Right cardiac atrium (tissue), 5 donors: ENCODE measurements around the gene TSPAN9. TPM values are rescaled to one million over a fixed set of nuclear protein-coding genes. Genes with fewer than 3 reads are reported as not detected.

Experiments used
- ATAC-seq, 2 donors: fragments of 200-7000 bp; cut with Tn5 transposase; one replicate each; pipeline versions ENCODE4 v1.8.0 to v1.9.1; 2020; ENCODE audit warnings: moderate library complexity in 2 of 2, mild to moderate bottlenecking in 1 of 2
- DNase-seq, 3 donors: peaks; one replicate each; pipeline ENCODE4 v3.0.0-alpha.2; 2020
- H3K27ac ChIP-seq: one replicate; pipeline ENCODE4 v1.5.1; 2013; ENCODE audit warnings: mild to moderate bottlenecking, low read length, control low read depth, moderate library complexity
- H3K27me3 ChIP-seq: one replicate; pipeline ENCODE4 v1.6.1; 2013; ENCODE audit not compliant: control insufficient read depth, insufficient read depth
- H3K4me1 ChIP-seq: one replicate; pipeline ENCODE4 v1.6.1; 2013; ENCODE audit warnings: low read length; ENCODE audit not compliant: control insufficient read depth, insufficient read depth
- H3K4me3 ChIP-seq: one replicate; pipeline ENCODE4 v1.5.1; 2013; ENCODE audit warnings: low read length, control low read depth
- H3K9me3 ChIP-seq: one replicate; pipeline ENCODE4 v1.6.1; 2013; ENCODE audit warnings: low read length; ENCODE audit not compliant: control insufficient read depth
- WGBS: extraction: QIAGEN DNeasy Blood & Tissue Kit; methylation state at CpG from one replicate; pipeline ENCODE4 v1.1.7; 2013; 5-methylcytosine and 5-hydroxymethylcytosine counted together
- intact Hi-C, 4 donors: fragments of 100-400 bp; cut with DNase I; formaldehyde crosslinking; loops; one replicate each; pipeline versions ENCODE4 v1.11.0 to v1.14.0; 2022 to 2023
- long read RNA-seq, 4 donors: library from polyadenylated mRNA; unstranded; transcript quantifications; one replicate each; pipeline ENCODE4 v2.0.0, GENCODE V29; 2020 to 2021
- polyA plus RNA-seq: library from polyadenylated mRNA; stranded (reverse); fragments of 200-250 nt; gene quantifications from one replicate; pipeline ENCODE4 v1.2.3, GENCODE V29; 2013
- total RNA-seq, 4 donors: library from RNA; stranded (reverse); fragmentation: NEBNext Ultra II Directional; extraction: Animal tissue kit (Norgen Biotek cat#: 25700); gene quantifications; one replicate each; pipeline ENCODE4 v1.2.1, GENCODE V29; 2021
- donor health status: healthy with polysubstance abuse.
- donor health status: DM: no; HTN: yes; CAD: no.
- donor health status: DM: no; HTN: no; CAD: no.
- donor health status: DM: no; HTN: yes; CAD: no; lungs with severe emphysema.
- donor health status: DM: yes; HTN: yes; CAD: no.

TSPAN9 gene
- 100 to 1,000 TPM; 151 to 184 (median 172) TPM for total RNA-seq
- polyA plus RNA-seq = 121 TPM
- long read RNA-seq, donor 1, full-length matches to known transcripts = 7 of 62 reads
- long read RNA-seq, donor 1, partial matches to known transcripts = 30 of 62 reads
- long read RNA-seq, donor 1, other reads (novel, unspliced or antisense) = 25 of 62 reads
- long read RNA-seq, donor 2, full-length matches to known transcripts = 11 of 46 reads
- long read RNA-seq, donor 2, partial matches to known transcripts = 18 of 46 reads
- long read RNA-seq, donor 2, other reads (novel, unspliced or antisense) = 17 of 46 reads
- long read RNA-seq, donor 3, full-length matches to known transcripts = 30 of 72 reads
- long read RNA-seq, donor 3, partial matches to known transcripts = 4 of 72 reads
- long read RNA-seq, donor 3, other reads (novel, unspliced or antisense) = 38 of 72 reads
- long read RNA-seq, donor 4, full-length matches to known transcripts = 4 of 43 reads
- long read RNA-seq, donor 4, partial matches to known transcripts = 21 of 43 reads
- long read RNA-seq, donor 4, other reads (novel, unspliced or antisense) = 18 of 43 reads

- Histone ChIP-seq H3K4me1 (peaks cover 11% of the 10 kb centered on the region), H3K9me3 (no peaks in the 10 kb centered on the region)
- intact Hi-C loops = loop anchor here (5.0 to 10.0 kb wide), 3 partner anchors 45 to 128 kb away; no protein-coding TSS in a partner anchor
These were observed at the start of gene TSPAN9 for GRCh38 chr12:3076730-3077571. TSS of gene TSPAN9 (plus strand) at chr12:3077379. CDS start at chr12:3201194, 123,815 bp downstream.

GRCh38 chr12:3028108-3028507 lies 49.1 kb upstream of the TSPAN9 start:
- H3K9me3 ChIP-seq = no peaks in the 10 kb centered on the region
- H3K27ac ChIP-seq = no peak overlapping the region
- DNase-seq = peak in 1 of 3 donors; percentile 5
- no peak for ATAC-seq
- 77% methylated on average over 7 of the region's 7 CpGs for WGBS
- no peaks in the 10 kb centered on the region for H3K27me3 ChIP-seq
- H3K4me1 ChIP-seq = no peaks in the 10 kb centered on the region
- H3K4me3 ChIP-seq = no peak overlapping the region
- intact Hi-C loops = no loop called here

More at GRCh38 chr12:3076730-3077571, at the start of gene TSPAN9:
- Histone ChIP-seq H3K27me3 (no peaks in the 10 kb centered on the region), H3K4me3 (peak within 1 kb of the TSS; percentile 75), H3K27ac (peak within 1 kb of the TSS; percentile 85)
- under 1% methylated on average over 92 of the region's 95 CpGs for WGBS
- peak; percentile 86 to 92 for ATAC-seq
- DNase-seq = peak; percentile 83 to 92 (median 92)

GRCh38 chr12:3030821-3031429 lies 46.3 kb upstream of the TSPAN9 start:
- no peak overlapping the region for H3K4me3 ChIP-seq
- no peaks in the 10 kb centered on the region for H3K4me1 ChIP-seq
- DNase-seq = peak in 1 of 3 donors; percentile 28
- WGBS = 79% methylated on average over 21 of the region's 21 CpGs
- ATAC-seq = no peak
- no peak overlapping the region for H3K27ac ChIP-seq
- H3K9me3 ChIP-seq = no peaks in the 10 kb centered on the region
- H3K27me3 ChIP-seq = no peaks in the 10 kb centered on the region
- intact Hi-C loops = loop anchor here (10.0 kb wide), 3 partner anchors 66 to 176 kb away; partner anchors contain the start of gene TEX52 (in 3 of the 4)

- ATAC-seq (no peak), DNase-seq (no peak)
- H3K27me3 ChIP-seq = no peaks in the 10 kb centered on the region
- 83% methylated on average over 12 of the region's 12 CpGs for WGBS
- no peaks in the 10 kb centered on the region for H3K4me1 ChIP-seq
- intact Hi-C loops = loop anchor here (10.0 kb wide), 3 partner anchors 67 to 177 kb away; partner anchors contain the start of gene TEX52 (in 3 of the 4)
- no peak overlapping the region for H3K27ac ChIP-seq
- no peak overlapping the region for H3K4me3 ChIP-seq
- no peaks in the 10 kb centered on the region for H3K9me3 ChIP-seq
These were observed 45.0 kb upstream of the TSPAN9 start for GRCh38 chr12:3032161-3032560.

- Histone ChIP-seq H3K27me3 (no peaks in the 10 kb centered on the region), H3K27ac (no peak overlapping the region), H3K4me3 (no peak overlapping the region), H3K4me1 (no peaks in the 10 kb centered on the region), H3K9me3 (no peaks in the 10 kb centered on the region)
- intact Hi-C loops = loop anchor here (10.0 kb wide), 3 partner anchors 68 to 178 kb away; partner anchors contain the start of gene TEX52 (in 3 of the 4)
- DNase-seq = peak in 2 of 3 donors; percentile 40 to 70
- 60% methylated on average over 27 of the region's 27 CpGs for WGBS
- peak; percentile 56 to 73 for ATAC-seq
These were observed 44.2 kb upstream of the TSPAN9 start for GRCh38 chr12:3032770-3033538.

- peak in 1 of 3 donors; percentile 17 for DNase-seq
- WGBS = 75% methylated on average over 8 of the region's 8 CpGs
- Histone ChIP-seq H3K27me3 (no peaks in the 10 kb centered on the region), H3K4me1 (no peaks in the 10 kb centered on the region), H3K4me3 (no peak overlapping the region), H3K9me3 (no peaks in the 10 kb centered on the region), H3K27ac (no peak overlapping the region)
- intact Hi-C loops = loop anchor here (10.0 kb wide), 3 partner anchors 69 to 179 kb away; partner anchors contain the start of gene TEX52 (in 3 of the 4)
- ATAC-seq = no peak
These were observed 43.7 kb upstream of the TSPAN9 start for GRCh38 chr12:3033539-3033867.

- peak; percentile 68 to 76 for ATAC-seq
- intact Hi-C loops = loop anchor here (10.0 kb wide), 3 partner anchors 69 to 179 kb away; partner anchors contain the start of gene TEX52 (in 3 of the 4)
- no peaks in the 10 kb centered on the region for H3K27me3 ChIP-seq
These were observed 43.0 kb upstream of the TSPAN9 start for GRCh38 chr12:3034067-3034750.

GRCh38 chr12:3035171-3035570 lies 42.0 kb upstream of the TSPAN9 start:
- intact Hi-C loops = loop anchor here (5.0 to 10.0 kb wide), 4 partner anchors 70 to 180 kb away; partner anchors contain the start of gene TEX52 (in 3 of the 4)
- 68% methylated on average over 5 of the region's 5 CpGs for WGBS
- DNase-seq (peak in 1 of 3 donors; percentile 66), ATAC-seq (no peak)
- Histone ChIP-seq H3K27ac (no peak overlapping the region), H3K9me3 (no peaks in the 10 kb centered on the region), H3K27me3 (no peaks in the 10 kb centered on the region), H3K4me3 (no peak overlapping the region), H3K4me1 (no peaks in the 10 kb centered on the region)

More at GRCh38 chr12:3034067-3034750, 43.0 kb upstream of the TSPAN9 start:
- H3K27ac ChIP-seq = no peak overlapping the region
- DNase-seq = peak; percentile 65 to 86 (median 85)
- no peak overlapping the region for H3K4me3 ChIP-seq
- H3K4me1 ChIP-seq = no peaks in the 10 kb centered on the region
- WGBS = 34% methylated on average over 10 of the region's 10 CpGs
- no peaks in the 10 kb centered on the region for H3K9me3 ChIP-seq
